Measurements from ENCODE around the gene LNX2.

The LNX2 gene

DNA sequence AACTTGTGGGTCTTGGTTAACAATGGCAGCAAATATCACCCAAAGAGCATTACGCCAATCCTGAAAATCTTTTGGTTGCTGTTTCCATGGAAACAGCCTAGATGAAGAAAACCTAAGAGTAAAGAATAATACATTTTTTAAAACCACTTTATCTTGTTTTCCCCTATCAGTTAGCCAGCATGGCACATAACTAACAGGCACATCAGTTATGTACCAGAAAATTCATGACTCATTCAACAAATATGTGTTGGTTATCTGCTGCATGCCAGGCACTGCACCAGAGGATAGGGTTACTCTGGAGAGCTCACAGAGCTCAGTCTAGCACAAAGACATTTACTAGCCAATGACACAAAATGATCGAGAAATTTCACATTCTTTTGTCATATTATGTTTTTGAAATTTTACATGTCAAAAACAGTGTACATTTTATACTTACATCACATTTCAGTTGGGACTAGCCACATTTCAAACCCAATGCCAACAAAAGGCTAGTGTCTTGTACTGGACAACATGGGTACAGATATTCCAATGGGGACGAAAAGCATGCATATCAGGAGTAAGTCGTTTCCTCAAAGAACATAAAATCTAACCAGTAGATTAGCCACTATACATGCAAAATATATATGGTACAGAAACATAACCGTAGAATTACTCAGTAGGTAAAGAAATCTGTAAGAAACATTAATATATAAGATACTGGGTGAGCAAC is 20.3 kb downstream of the LNX2 start:
- Histone ChIP-seq H3K4me1 (ENCODE audit: control insufficient read depth, insufficient read depth, low read length) (no peaks in the 10 kb centered on the region), H3K27me3 (ENCODE audit: control insufficient read depth, insufficient read depth, low read length) (no peaks in the 10 kb centered on the region), H3K36me3 (ENCODE audit: control insufficient read depth, insufficient read depth, low read length) (no peaks in the 10 kb centered on the region), H3K9ac (ENCODE audit: low read length) (no peak overlapping the region), H3K4me3 (ENCODE audit: low read length) (no peak overlapping the region), H3K9me3 (ENCODE audit: control insufficient read depth, low read length) (no peaks in the 10 kb centered on the region)

DNA sequence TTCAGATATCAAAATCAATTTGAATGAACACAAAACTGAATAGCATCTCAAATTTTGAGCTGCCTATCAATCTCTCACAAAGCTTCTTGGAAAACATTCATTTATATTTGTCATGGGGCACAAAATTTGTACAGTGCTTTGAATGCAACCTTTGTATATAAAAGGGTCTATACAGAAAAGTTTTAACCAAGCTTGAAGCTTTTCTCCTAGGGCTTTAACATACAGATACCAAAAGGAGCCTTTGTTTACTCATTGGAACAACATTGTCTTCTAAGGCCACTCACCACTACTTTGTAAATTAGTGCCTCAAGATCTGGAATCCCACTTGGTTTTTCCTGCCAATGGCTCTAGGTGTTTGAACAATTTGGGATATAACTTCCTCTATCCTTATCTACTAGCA is 21.2 kb downstream of the LNX2 start:
- no peaks in the 10 kb centered on the region for H3K9me3 ChIP-seq (ENCODE audit: control insufficient read depth, low read length)
- no peak overlapping the region for H3K9ac ChIP-seq (ENCODE audit: low read length)
- no peaks in the 10 kb centered on the region for H3K4me1 ChIP-seq (ENCODE audit: control insufficient read depth, insufficient read depth, low read length)
- H3K4me3 ChIP-seq (ENCODE audit: low read length) = no peak overlapping the region
- H3K36me3 ChIP-seq (ENCODE audit: control insufficient read depth, insufficient read depth, low read length) = no peaks in the 10 kb centered on the region
- H3K27me3 ChIP-seq (ENCODE audit: control insufficient read depth, insufficient read depth, low read length) = no peaks in the 10 kb centered on the region

DNA sequence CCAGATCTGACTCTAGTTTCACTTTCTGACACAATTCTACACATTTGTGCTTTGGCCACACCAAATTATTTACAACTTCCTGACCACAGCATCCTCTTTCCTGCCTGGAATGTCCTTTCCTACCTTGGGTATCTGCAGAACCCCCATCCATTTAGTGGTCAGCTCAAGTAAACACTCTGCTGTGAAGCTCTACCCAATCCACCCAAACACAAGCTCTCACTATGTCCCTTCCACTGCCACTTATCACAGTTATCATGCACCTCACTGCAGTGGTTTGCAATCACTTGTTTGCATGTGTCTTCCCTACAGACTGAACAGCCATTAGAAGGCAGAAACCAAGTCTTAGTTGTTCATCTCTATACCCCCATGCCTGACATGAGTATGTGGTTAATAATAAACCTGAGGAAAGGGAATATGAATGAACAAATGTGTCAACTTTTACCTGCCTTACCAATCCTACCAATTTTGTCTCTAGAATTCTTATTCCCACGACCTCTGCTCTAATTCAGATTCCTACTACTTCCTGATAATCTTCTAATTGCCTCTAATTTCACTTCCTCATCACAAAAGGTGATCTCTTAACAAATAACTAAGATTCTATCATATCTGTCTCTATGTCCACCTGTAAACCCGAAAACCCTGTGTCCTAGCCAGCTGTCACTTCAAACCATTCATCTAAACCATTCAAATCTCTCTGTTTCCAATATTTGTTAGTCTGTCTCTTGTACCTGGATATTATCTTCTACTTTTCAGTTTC is 25.1 kb downstream of the LNX2 start:
- Histone ChIP-seq H3K4me1 (ENCODE audit: control insufficient read depth, insufficient read depth, low read length) (no peaks in the 10 kb centered on the region), H3K9me3 (ENCODE audit: control insufficient read depth, low read length) (no peaks in the 10 kb centered on the region), H3K36me3 (ENCODE audit: control insufficient read depth, insufficient read depth, low read length) (no peaks in the 10 kb centered on the region), H3K9ac (ENCODE audit: low read length) (no peak overlapping the region), H3K27me3 (ENCODE audit: control insufficient read depth, insufficient read depth, low read length) (no peaks in the 10 kb centered on the region), H3K4me3 (ENCODE audit: low read length) (no peak overlapping the region)

DNA sequence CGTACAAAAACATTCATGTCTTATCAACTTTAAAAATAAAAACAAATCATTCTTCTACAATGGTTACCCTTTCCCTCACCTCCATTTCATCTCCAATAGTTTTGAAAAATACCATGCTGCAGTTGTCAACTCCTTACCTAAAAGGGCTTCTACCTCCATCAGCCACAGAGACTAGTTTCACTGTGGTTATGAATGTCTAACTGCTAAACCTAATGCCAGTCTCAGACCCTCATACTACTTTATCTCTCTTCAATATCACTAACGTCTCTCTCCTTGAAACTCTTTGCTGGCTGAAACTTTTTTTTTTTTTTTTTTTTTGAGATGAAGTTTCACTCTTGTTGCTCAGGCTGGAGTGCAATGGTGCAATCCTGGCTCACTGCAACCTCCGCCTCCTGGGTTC is 27.1 kb downstream of the LNX2 start:
- no peaks in the 10 kb centered on the region for H3K9me3 ChIP-seq (ENCODE audit: control insufficient read depth, low read length)
- H3K4me3 ChIP-seq (ENCODE audit: low read length) = no peak overlapping the region
- H3K9ac ChIP-seq (ENCODE audit: low read length) = no peak overlapping the region
- no peaks in the 10 kb centered on the region for H3K4me1 ChIP-seq (ENCODE audit: control insufficient read depth, insufficient read depth, low read length)
- no peaks in the 10 kb centered on the region for H3K36me3 ChIP-seq (ENCODE audit: control insufficient read depth, insufficient read depth, low read length)
- no peaks in the 10 kb centered on the region for H3K27me3 ChIP-seq (ENCODE audit: control insufficient read depth, insufficient read depth, low read length)

DNA sequence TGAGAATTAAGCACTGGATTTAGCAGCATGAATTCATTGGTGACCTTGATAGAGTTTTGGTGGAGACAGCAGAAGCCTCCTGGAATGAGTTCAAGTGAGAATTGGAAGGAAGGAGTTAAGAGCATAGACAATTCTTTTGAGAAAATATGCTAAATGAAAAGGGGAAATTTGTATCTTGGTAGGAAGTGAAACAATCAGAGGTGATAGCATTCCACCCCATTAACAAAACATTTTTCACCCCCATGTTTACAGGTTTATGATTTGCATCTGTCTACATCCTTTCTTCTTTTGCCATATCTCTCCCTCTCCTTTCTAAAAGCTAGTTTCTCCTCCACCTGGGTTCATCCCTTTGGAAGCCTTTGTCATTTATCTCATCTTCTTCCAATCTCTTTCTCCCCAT is 27.5 kb downstream of the LNX2 start:
- no peaks in the 10 kb centered on the region for H3K27me3 ChIP-seq (ENCODE audit: control insufficient read depth, insufficient read depth, low read length)
- no peaks in the 10 kb centered on the region for H3K9me3 ChIP-seq (ENCODE audit: control insufficient read depth, low read length)

DNA sequence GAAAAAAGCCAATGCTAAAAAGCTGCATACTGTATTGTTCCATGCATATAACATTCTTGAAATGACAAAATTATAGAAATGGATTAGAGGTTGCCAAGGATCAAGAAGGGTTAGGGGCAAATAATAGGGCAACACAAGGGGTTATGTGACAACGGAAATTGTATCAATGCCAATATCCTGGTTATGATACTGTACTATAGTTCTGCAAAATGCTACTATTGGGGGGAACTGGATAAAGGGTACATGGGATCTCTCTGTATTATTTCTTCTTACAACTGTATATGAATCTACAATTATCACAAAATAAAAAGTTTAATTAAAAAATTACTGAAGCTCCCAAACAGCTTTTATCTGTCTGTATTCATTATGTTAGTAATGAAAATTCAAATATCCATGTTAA is 31.9 kb downstream of the LNX2 start:
- Histone ChIP-seq H3K9me3 (ENCODE audit: control insufficient read depth, low read length) (no peaks in the 10 kb centered on the region), H3K36me3 (ENCODE audit: control insufficient read depth, insufficient read depth, low read length) (no peaks in the 10 kb centered on the region), H3K4me3 (ENCODE audit: low read length) (no peak overlapping the region), H3K27me3 (ENCODE audit: control insufficient read depth, insufficient read depth, low read length) (no peaks in the 10 kb centered on the region), H3K9ac (ENCODE audit: low read length) (no peak overlapping the region), H3K4me1 (ENCODE audit: control insufficient read depth, insufficient read depth, low read length) (no peaks in the 10 kb centered on the region)

More for the DNA sequence above, 27.5 kb downstream of the LNX2 start:
- Histone ChIP-seq H3K9ac (ENCODE audit: low read length) (no peak overlapping the region), H3K4me1 (ENCODE audit: control insufficient read depth, insufficient read depth, low read length) (no peaks in the 10 kb centered on the region), H3K36me3 (ENCODE audit: control insufficient read depth, insufficient read depth, low read length) (no peaks in the 10 kb centered on the region), H3K4me3 (ENCODE audit: low read length) (no peak overlapping the region)

DNA sequence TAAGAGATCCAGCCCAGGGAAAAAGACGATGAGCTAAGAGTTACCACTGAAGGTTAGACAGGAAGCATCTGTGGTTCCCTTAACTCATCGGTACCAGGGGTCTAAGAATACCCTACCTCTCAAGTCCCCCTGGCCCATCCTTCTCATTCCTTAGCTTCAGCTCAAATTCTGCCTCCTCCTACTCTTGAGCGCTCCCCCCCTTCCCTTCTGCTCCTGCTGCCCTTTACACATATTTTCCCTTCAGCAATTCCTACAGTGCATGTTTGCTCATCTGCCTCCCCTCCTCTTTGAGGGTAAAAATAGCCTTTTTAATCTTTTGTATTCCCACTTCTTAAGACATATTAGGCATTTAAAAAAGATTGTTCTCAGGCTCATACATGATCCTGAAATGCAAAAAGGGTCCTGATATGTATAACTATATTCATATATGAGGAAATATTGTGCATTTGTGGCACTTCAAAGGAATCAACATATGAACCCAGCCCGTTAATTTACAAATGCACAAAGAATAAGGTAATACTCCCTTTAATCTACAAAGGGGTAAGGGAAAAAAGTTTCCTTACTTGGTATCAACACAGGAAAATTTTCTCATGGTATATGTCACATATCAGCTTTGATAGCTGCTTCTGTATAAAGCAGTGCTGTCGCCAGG is 33.1 kb downstream of the LNX2 start:
- Histone ChIP-seq H3K9me3 (ENCODE audit: control insufficient read depth, low read length) (no peaks in the 10 kb centered on the region), H3K4me3 (ENCODE audit: low read length) (no peak overlapping the region), H3K27me3 (ENCODE audit: control insufficient read depth, insufficient read depth, low read length) (no peaks in the 10 kb centered on the region), H3K4me1 (ENCODE audit: control insufficient read depth, insufficient read depth, low read length) (no peaks in the 10 kb centered on the region), H3K9ac (ENCODE audit: low read length) (no peak overlapping the region), H3K36me3 (ENCODE audit: control insufficient read depth, insufficient read depth, low read length) (no peaks in the 10 kb centered on the region)

DNA sequence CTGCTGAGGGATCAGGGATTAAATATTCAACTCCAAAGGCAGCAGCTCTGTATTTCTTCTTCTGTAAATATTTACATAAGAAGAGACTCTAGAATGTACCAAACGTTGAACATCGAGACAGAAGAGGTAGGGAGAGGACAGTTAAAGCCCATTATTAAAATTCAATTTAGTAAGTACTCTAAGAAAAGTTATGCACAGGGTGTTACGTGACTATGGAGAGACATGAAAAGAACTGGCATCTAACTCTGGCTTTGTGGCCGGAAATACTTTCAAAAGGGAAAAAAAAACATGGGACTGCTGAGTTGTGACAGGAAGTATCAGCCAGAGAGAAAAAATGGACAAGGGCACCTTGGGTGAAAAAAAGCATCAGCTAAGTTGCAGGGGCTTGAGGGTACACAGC is 36.7 kb downstream of the LNX2 start:
- Histone ChIP-seq H3K4me1 (ENCODE audit: control insufficient read depth, insufficient read depth, low read length) (no peaks in the 10 kb centered on the region), H3K9ac (ENCODE audit: low read length) (no peak overlapping the region), H3K36me3 (ENCODE audit: control insufficient read depth, insufficient read depth, low read length) (no peaks in the 10 kb centered on the region), H3K4me3 (ENCODE audit: low read length) (no peak overlapping the region), H3K27me3 (ENCODE audit: control insufficient read depth, insufficient read depth, low read length) (no peaks in the 10 kb centered on the region), H3K9me3 (ENCODE audit: control insufficient read depth, low read length) (no peaks in the 10 kb centered on the region)

DNA sequence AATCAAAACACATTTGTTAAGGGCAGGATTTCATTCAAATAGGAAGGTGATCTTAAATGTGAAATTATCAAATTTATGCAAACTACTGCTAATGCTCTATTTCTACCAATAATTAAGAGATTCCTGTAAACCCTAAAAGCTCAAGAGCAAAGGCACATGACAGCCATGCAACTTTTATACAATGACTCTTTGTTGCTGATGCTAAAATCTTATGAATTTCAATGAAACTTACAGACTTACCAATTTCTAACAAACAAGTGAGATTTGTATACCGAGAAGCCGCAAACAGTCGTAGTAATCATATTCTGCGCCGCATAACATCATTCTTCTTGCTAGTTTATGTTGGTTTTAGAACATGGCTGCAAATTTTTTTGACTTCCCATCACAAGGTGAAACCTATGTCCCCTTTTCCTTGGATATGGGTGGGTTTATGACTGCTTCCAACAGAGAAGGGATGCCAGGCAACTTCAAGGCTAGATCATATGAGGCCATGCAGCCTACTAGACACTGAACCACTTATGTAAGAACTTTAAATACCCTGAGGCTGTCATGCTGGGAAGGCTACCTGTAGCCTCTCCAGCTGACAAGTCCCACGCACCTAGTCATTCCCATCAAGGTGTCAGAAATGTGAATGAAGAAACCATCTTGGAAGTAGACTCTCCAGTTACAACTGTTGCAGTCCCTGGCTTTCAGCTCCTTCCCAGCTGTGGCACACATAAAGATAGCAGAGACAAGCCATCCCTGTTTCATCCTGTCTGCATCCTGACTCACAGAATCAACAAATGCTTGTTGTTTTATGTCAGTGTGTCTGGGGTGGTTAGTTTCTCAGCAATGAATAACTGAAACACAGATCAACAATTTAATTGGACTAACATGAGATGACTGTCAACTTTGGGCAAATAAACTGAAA is 42.0 kb downstream of the LNX2 start:
- Histone ChIP-seq H3K9ac (ENCODE audit: low read length) (no peak overlapping the region), H3K36me3 (ENCODE audit: control insufficient read depth, insufficient read depth, low read length) (no peaks in the 10 kb centered on the region), H3K27me3 (ENCODE audit: control insufficient read depth, insufficient read depth, low read length) (no peaks in the 10 kb centered on the region), H3K9me3 (ENCODE audit: control insufficient read depth, low read length) (no peaks in the 10 kb centered on the region), H3K4me3 (ENCODE audit: low read length) (no peak overlapping the region), H3K4me1 (ENCODE audit: control insufficient read depth, insufficient read depth, low read length) (no peaks in the 10 kb centered on the region)

DNA sequence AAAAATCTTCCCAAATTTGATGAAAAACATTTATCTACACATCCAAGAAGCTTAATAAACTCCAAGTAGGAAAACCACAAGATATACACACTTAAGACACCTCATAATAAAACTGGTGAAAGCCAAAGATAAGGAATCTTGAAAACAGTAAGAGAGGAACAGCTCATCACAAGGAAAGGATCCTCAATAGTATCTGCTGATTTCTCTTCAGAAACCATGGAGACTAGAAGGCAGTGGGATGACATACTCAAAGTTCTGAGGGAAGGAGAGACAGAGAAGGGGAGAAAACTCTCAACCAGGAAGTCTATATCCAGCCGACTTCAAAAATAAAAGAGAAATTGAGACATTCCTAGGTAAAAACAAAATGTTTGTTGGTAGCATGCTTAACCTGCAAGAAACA is 45.7 kb downstream of the LNX2 start:
- Histone ChIP-seq H3K9ac (ENCODE audit: low read length) (no peak overlapping the region), H3K4me3 (ENCODE audit: low read length) (no peak overlapping the region), H3K36me3 (ENCODE audit: control insufficient read depth, insufficient read depth, low read length) (no peaks in the 10 kb centered on the region)

DNA sequence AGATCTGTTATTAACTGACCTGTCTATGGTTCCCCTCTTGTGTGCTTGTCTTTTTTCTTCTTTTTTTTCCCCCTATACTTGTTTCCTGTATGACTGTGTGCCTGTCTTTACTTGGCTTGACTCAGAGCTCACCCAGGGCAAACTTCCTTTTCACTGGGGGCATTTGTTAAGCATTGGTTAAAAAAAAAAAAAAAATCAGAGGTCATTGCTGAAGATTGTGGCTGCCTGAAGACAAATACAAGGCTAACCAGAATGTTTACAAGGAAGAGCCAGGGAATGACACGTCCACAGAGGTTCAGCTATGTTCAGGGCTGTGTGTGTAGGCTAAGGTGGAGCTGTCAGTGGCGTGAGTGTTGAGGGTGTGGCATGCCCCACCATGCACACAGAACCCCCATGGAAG is 47.1 kb downstream of the LNX2 start:
- no peaks in the 10 kb centered on the region for H3K9me3 ChIP-seq (ENCODE audit: control insufficient read depth, low read length)
- no peaks in the 10 kb centered on the region for H3K36me3 ChIP-seq (ENCODE audit: control insufficient read depth, insufficient read depth, low read length)
- H3K27me3 ChIP-seq (ENCODE audit: control insufficient read depth, insufficient read depth, low read length) = no peaks in the 10 kb centered on the region
- no peaks in the 10 kb centered on the region for H3K4me1 ChIP-seq (ENCODE audit: control insufficient read depth, insufficient read depth, low read length)
- no peak overlapping the region for H3K4me3 ChIP-seq (ENCODE audit: low read length)
- H3K9ac ChIP-seq (ENCODE audit: low read length) = no peak overlapping the region

More for the DNA sequence above, 45.7 kb downstream of the LNX2 start:
- H3K27me3 ChIP-seq (ENCODE audit: control insufficient read depth, insufficient read depth, low read length) = no peaks in the 10 kb centered on the region
- H3K9me3 ChIP-seq (ENCODE audit: control insufficient read depth, low read length) = no peaks in the 10 kb centered on the region
- H3K4me1 ChIP-seq (ENCODE audit: control insufficient read depth, insufficient read depth, low read length) = no peaks in the 10 kb centered on the region

Measured in mucosa of stomach (tissue), 1 donor.